AG10803 (cell line): ENCODE results near the gene ARHGAP32.

Experiments used
- DNase-seq: peaks from one replicate; pipeline ENCODE4 v3.0.0; 2010; ENCODE audit warnings: low read depth
- H3K4me3 ChIP-seq: 2 replicates; pipeline ENCODE4 v1.5.1; 2011; ENCODE audit warnings: mild to moderate bottlenecking, low read length, control low read depth
- CTCF ChIP-seq: conservative IDR thresholded peaks from 2 replicates; pipeline ENCODE4 v1.5.1; 2011; ENCODE audit warnings: mild to moderate bottlenecking, low read length, control low read depth, inconsistent platforms

Gene ARHGAP32

GRCh38 chr11:129226207-129226798 is 34.2 kb upstream of the ARHGAP32 start:
- H3K4me3 ChIP-seq: no peak overlapping the region
- no peak for TF ChIP-seq CTCF
- no peak for DNase-seq

- no peak overlapping the region for H3K4me3 ChIP-seq
- no peak for TF ChIP-seq CTCF
- peak; percentile 15 for DNase-seq
Measured at GRCh38 chr11:129225190-129225589, 33.1 kb upstream of the ARHGAP32 start.

- peak; percentile 1 for DNase-seq
- no peak overlapping the region for H3K4me3 ChIP-seq
- TF ChIP-seq CTCF: no peak
Measured at GRCh38 chr11:129224538-129224937, 32.4 kb upstream of the ARHGAP32 start.

GRCh38 chr11:129223701-129224149 is 31.6 kb upstream of the ARHGAP32 start:
- TF ChIP-seq CTCF: no peak
- peak; percentile 78 for DNase-seq
- H3K4me3 ChIP-seq: no peak overlapping the region

- TF ChIP-seq CTCF: no peak
- H3K4me3 ChIP-seq: no peak overlapping the region
- DNase-seq: peak; percentile 1
Measured at GRCh38 chr11:129223260-129223659, 31.1 kb upstream of the ARHGAP32 start.

- TF ChIP-seq CTCF: no peak
- no peak overlapping the region for H3K4me3 ChIP-seq
- no peak for DNase-seq
Measured at GRCh38 chr11:129222158-129222557, 30.0 kb upstream of the ARHGAP32 start.

- no peak overlapping the region for H3K4me3 ChIP-seq
- DNase-seq: no peak
Measured at GRCh38 chr11:129215506-129216245, 23.6 kb upstream of the ARHGAP32 start.

More at GRCh38 chr11:129215506-129216245, 23.6 kb upstream of the ARHGAP32 start:
- TF ChIP-seq CTCF: no peak
